Duodenal mucosa (tissue), 2 donors: ENCODE measurements around the gene VSTM2L.

Source experiments
- H3K27ac ChIP-seq: one replicate; pipeline ENCODE4 v1.7.0; 2013; ENCODE audit warnings: low read depth, low read length
- H3K27me3 ChIP-seq, 2 donors: one replicate each; pipeline ENCODE4 v1.7.0; 2013; ENCODE audit warnings: low read length in 2 of 2, control low read depth in 1 of 2; ENCODE audit not compliant: insufficient read depth in 2 of 2, control insufficient read depth in 1 of 2
- H3K36me3 ChIP-seq, 2 donors: one replicate each; pipeline ENCODE4 v1.7.0; 2013; ENCODE audit warnings: low read length in 2 of 2, control low read depth in 1 of 2; ENCODE audit not compliant: insufficient read depth in 2 of 2, control insufficient read depth in 1 of 2
- H3K4me1 ChIP-seq, 2 donors: one replicate each; pipeline ENCODE4 v1.7.0; 2013; ENCODE audit warnings: low read length in 2 of 2, control low read depth in 1 of 2; ENCODE audit not compliant: insufficient read depth in 2 of 2, control insufficient read depth in 1 of 2
- H3K4me3 ChIP-seq, 2 donors: one replicate each; pipeline ENCODE4 v1.7.0; 2013; ENCODE audit warnings: low read length in 2 of 2, low read depth in 1 of 2
- H3K9ac ChIP-seq, 2 donors: one replicate each; pipeline ENCODE4 v1.7.0; 2013; ENCODE audit warnings: low read length in 2 of 2, low read depth in 1 of 2
- H3K9me3 ChIP-seq, 2 donors: one replicate each; pipeline ENCODE4 v1.7.0; 2013; ENCODE audit warnings: low read length in 2 of 2, control low read depth in 1 of 2; ENCODE audit not compliant: control insufficient read depth in 1 of 2

VSTM2L gene

GRCh38 chr20:37945091-37945547 lies 42.2 kb downstream of the VSTM2L start:
- H3K9ac ChIP-seq: no peak overlapping the region
- H3K36me3 ChIP-seq: no peaks in the 10 kb centered on the region
- peaks cover 0 to 3% of the 10 kb centered on the region in 2 donors for H3K9me3 ChIP-seq
- H3K4me1 ChIP-seq: no peaks in the 10 kb centered on the region
- no peaks in the 10 kb centered on the region for H3K27me3 ChIP-seq
- no peak overlapping the region for H3K4me3 ChIP-seq
- no peak overlapping the region for H3K27ac ChIP-seq

- no peaks in the 10 kb centered on the region for H3K36me3 ChIP-seq
- H3K27ac ChIP-seq: no peak overlapping the region
- no peaks in the 10 kb centered on the region for H3K4me1 ChIP-seq
- no peaks in the 10 kb centered on the region for H3K27me3 ChIP-seq
- peaks cover 0 to 3% of the 10 kb centered on the region in 2 donors for H3K9me3 ChIP-seq
- H3K4me3 ChIP-seq: no peak overlapping the region
- H3K9ac ChIP-seq: no peak overlapping the region
These were observed 44.0 kb downstream of the VSTM2L start for GRCh38 chr20:37946946-37947345.

- H3K9ac ChIP-seq: no peak overlapping the region
- H3K9me3 ChIP-seq: peaks cover 0 to 3% of the 10 kb centered on the region in 2 donors
- H3K27me3 ChIP-seq: no peaks in the 10 kb centered on the region
These were observed 45.0 kb downstream of the VSTM2L start for GRCh38 chr20:37947943-37948342.

GRCh38 chr20:37948956-37949355 lies 46.0 kb downstream of the VSTM2L start:
- H3K27me3 ChIP-seq: no peaks in the 10 kb centered on the region
- H3K4me3 ChIP-seq: no peak overlapping the region
- no peak overlapping the region for H3K27ac ChIP-seq

More at GRCh38 chr20:37947943-37948342, 45.0 kb downstream of the VSTM2L start:
- Histone ChIP-seq H3K27ac (no peak overlapping the region), H3K4me1 (no peaks in the 10 kb centered on the region), H3K36me3 (no peaks in the 10 kb centered on the region), H3K4me3 (no peak overlapping the region)

GRCh38 chr20:37954190-37954589 lies 51.3 kb downstream of the VSTM2L start:
- H3K27me3 ChIP-seq: no peaks in the 10 kb centered on the region
- no peak overlapping the region for H3K27ac ChIP-seq
- no peak overlapping the region for H3K4me3 ChIP-seq
- no peaks in the 10 kb centered on the region for H3K9me3 ChIP-seq
- no peak overlapping the region for H3K9ac ChIP-seq
- no peaks in the 10 kb centered on the region for H3K36me3 ChIP-seq
- no peaks in the 10 kb centered on the region for H3K4me1 ChIP-seq

More at GRCh38 chr20:37948956-37949355, 46.0 kb downstream of the VSTM2L start:
- Histone ChIP-seq H3K9me3 (peaks cover 0 to 3% of the 10 kb centered on the region in 2 donors), H3K4me1 (no peaks in the 10 kb centered on the region), H3K36me3 (no peaks in the 10 kb centered on the region), H3K9ac (no peak overlapping the region)

GRCh38 chr20:37954626-37955025 lies 51.7 kb downstream of the VSTM2L start:
- no peak overlapping the region for H3K27ac ChIP-seq
- no peak overlapping the region for H3K4me3 ChIP-seq
- no peaks in the 10 kb centered on the region for H3K4me1 ChIP-seq
- H3K27me3 ChIP-seq: no peaks in the 10 kb centered on the region
- H3K9me3 ChIP-seq: no peaks in the 10 kb centered on the region
- H3K36me3 ChIP-seq: no peaks in the 10 kb centered on the region
- H3K9ac ChIP-seq: no peak overlapping the region

GRCh38 chr20:37955511-37955910 lies 52.6 kb downstream of the VSTM2L start:
- H3K27me3 ChIP-seq: no peaks in the 10 kb centered on the region
- no peak overlapping the region for H3K4me3 ChIP-seq
- H3K4me1 ChIP-seq: no peaks in the 10 kb centered on the region
- H3K9me3 ChIP-seq: no peaks in the 10 kb centered on the region
- no peak overlapping the region for H3K27ac ChIP-seq
- no peak overlapping the region for H3K9ac ChIP-seq
- no peaks in the 10 kb centered on the region for H3K36me3 ChIP-seq

DNA sequence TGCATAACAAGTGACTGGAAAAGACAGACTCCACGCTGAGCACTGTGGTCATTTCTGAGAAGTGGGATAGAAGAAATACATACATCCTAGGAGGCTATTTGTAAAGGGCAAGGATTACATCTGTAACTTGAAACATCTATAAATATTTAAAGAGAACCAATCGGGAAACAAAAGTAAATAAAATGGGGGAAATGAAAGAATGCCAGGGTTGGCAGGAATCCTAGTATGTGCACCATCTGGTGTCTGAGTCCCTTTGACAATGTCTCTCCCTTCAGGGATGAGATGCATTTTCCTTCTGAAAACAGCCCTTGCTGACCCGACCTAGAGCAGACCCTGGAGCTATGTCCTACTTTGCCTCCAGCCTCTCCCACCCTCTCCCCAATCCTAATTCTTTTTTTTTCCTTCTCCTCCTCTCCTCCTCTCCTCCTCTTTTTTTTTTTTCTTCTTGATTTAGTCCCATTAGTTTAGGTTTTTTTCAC lies 53.2 kb downstream of the VSTM2L start:
- H3K36me3 ChIP-seq: no peaks in the 10 kb centered on the region
- H3K9ac ChIP-seq: no peak overlapping the region
- no peak overlapping the region for H3K4me3 ChIP-seq
- no peaks in the 10 kb centered on the region for H3K4me1 ChIP-seq
- no peak overlapping the region for H3K27ac ChIP-seq
- H3K9me3 ChIP-seq: no peaks in the 10 kb centered on the region
- H3K27me3 ChIP-seq: no peaks in the 10 kb centered on the region

DNA sequence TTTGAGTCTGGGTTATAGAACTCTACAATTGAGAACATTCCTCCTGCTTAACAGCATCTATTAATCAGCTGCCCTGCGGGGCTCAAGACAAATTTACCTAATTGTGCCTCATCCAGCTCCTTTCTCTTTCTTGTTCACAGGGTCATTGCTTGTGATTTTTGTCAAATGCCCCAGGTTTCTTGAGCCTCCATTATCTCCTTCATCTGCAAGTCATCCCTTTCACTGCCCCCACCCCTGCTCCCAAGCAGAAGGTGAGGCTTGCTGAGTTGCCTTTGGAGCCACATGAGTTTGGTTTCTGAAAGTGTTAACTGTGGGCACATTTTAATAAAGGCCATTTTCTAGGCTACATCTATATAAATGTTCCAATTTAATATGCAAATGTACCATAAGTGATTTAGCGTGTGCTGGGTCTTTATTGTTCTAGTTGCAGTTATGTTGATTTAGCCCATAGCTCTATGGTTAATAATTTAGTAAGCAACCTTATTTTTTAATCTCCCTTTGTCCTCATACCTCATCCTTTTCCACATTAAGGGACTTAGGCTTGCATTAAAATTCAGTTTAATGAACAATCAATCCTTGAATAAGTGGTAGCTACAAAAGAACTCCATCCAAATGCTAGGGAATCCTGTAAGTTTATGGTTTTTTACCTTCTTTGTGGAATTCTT lies 56.1 kb downstream of the VSTM2L start:
- no peaks in the 10 kb centered on the region for H3K9me3 ChIP-seq
- H3K4me3 ChIP-seq: no peak overlapping the region
- H3K27me3 ChIP-seq: no peaks in the 10 kb centered on the region
- no peak overlapping the region for H3K27ac ChIP-seq
- no peak overlapping the region for H3K9ac ChIP-seq
- H3K36me3 ChIP-seq: no peaks in the 10 kb centered on the region
- no peaks in the 10 kb centered on the region for H3K4me1 ChIP-seq

DNA sequence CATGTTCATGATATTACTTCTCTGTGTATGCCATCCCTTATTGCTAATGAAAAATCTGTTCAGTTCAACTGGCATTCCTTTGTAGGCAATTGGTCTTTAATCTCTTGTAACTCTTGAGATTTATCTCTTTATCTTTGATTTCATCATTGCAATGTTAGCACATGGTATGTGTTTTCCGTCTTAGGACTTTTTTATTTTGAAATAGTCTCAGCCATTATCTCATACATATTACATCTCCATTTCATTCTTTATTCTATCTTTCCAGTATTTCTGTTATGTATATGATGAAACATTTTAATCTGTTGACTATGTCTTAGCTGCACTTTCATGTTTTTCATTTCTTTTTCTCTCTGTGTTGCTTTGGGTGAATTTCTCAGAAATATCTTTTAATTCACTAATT lies 58.1 kb downstream of the VSTM2L start:
- H3K9me3 ChIP-seq: no peaks in the 10 kb centered on the region
- H3K27ac ChIP-seq: no peak overlapping the region
- no peak overlapping the region for H3K4me3 ChIP-seq
- H3K4me1 ChIP-seq: no peaks in the 10 kb centered on the region
- no peaks in the 10 kb centered on the region for H3K36me3 ChIP-seq
- H3K9ac ChIP-seq: no peak overlapping the region
- no peaks in the 10 kb centered on the region for H3K27me3 ChIP-seq
